Stimulated activated effector memory CD8-positive, alpha-beta T cell treated with anti-CD3 and anti-CD28 coated beads, Interleukin-12 subunit alpha, Interleukin-12 subunit beta, amount 100 ng/mL, for 72 hours (primary cell): ENCODE data around the gene NLGN1.

ENCODE experiments used
- ATAC-seq: fragments of 150-1000 bp; cut with Tn5 transposase; 2 replicates; pipeline ENCODE4 v1.10.0; 2021
- DNase-seq, 2 donors: peaks; one replicate each; pipeline ENCODE4 v3.0.0; 2021 to 2022; ENCODE audit warnings: low spot score in 2 of 2
- H3K27ac Mint-ChIP-seq: one replicate; pipeline ENCODE4 v1.8.0; 2022; ENCODE audit warnings: mild to moderate bottlenecking, mixed read lengths
- H3K36me3 Mint-ChIP-seq: one replicate; pipeline ENCODE4 v1.8.0; 2022; ENCODE audit warnings: mild to moderate bottlenecking, mixed read lengths
- H3K4me1 Mint-ChIP-seq: one replicate; pipeline ENCODE4 v1.8.0; 2022; ENCODE audit warnings: mixed read lengths
- H3K4me3 Mint-ChIP-seq: one replicate; pipeline ENCODE4 v1.8.0; 2022; ENCODE audit warnings: mild to moderate bottlenecking, mixed read lengths
- H3K9me3 Mint-ChIP-seq: one replicate; pipeline ENCODE4 v1.8.0; 2022; ENCODE audit warnings: mixed read lengths

Gene NLGN1

GRCh38 chr3:174276826-174277225, 879.3 kb downstream of the NLGN1 start:
- H3K9me3 Mint-ChIP-seq: peaks cover 5% of the 10 kb centered on the region
- H3K4me3 Mint-ChIP-seq: no peak overlapping the region
- no peak for DNase-seq
- no peak for ATAC-seq
- H3K27ac Mint-ChIP-seq: no peak overlapping the region
- no peaks in the 10 kb centered on the region for H3K4me1 Mint-ChIP-seq
- H3K36me3 Mint-ChIP-seq: no peaks in the 10 kb centered on the region

- Mint-ChIP-seq H3K36me3 (no peaks in the 10 kb centered on the region), H3K9me3 (peaks cover 5% of the 10 kb centered on the region), H3K4me1 (no peaks in the 10 kb centered on the region), H3K4me3 (no peak overlapping the region), H3K27ac (no peak overlapping the region)
- no peak for ATAC-seq
- no peak for DNase-seq
These were observed 880.5 kb downstream of the NLGN1 start for GRCh38 chr3:174278094-174278493.

GRCh38 chr3:174280186-174280585, 882.6 kb downstream of the NLGN1 start:
- peaks cover 5% of the 10 kb centered on the region for H3K9me3 Mint-ChIP-seq
- ATAC-seq: no peak
- no peaks in the 10 kb centered on the region for H3K4me1 Mint-ChIP-seq
- H3K27ac Mint-ChIP-seq: no peak overlapping the region
- DNase-seq: no peak
- no peaks in the 10 kb centered on the region for H3K36me3 Mint-ChIP-seq
- H3K4me3 Mint-ChIP-seq: no peak overlapping the region

GRCh38 chr3:174285242-174285864, 887.8 kb downstream of the NLGN1 start:
- peaks cover 8% of the 10 kb centered on the region for H3K9me3 Mint-ChIP-seq
- H3K27ac Mint-ChIP-seq: no peak overlapping the region
- DNase-seq (no peak), ATAC-seq (no peak)
- no peaks in the 10 kb centered on the region for H3K4me1 Mint-ChIP-seq
- H3K36me3 Mint-ChIP-seq: no peaks in the 10 kb centered on the region
- no peak overlapping the region for H3K4me3 Mint-ChIP-seq

- Mint-ChIP-seq H3K9me3 (peaks cover 12% of the 10 kb centered on the region), H3K27ac (no peak overlapping the region), H3K4me1 (no peaks in the 10 kb centered on the region), H3K36me3 (no peaks in the 10 kb centered on the region), H3K4me3 (no peak overlapping the region)
- DNase-seq (no peak), ATAC-seq (no peak)
These were observed 890.2 kb downstream of the NLGN1 start for GRCh38 chr3:174287705-174288104.

GRCh38 chr3:174294616-174295015, 897.1 kb downstream of the NLGN1 start:
- peaks cover 25% of the 10 kb centered on the region for H3K9me3 Mint-ChIP-seq
- H3K36me3 Mint-ChIP-seq: no peaks in the 10 kb centered on the region
- ATAC-seq: no peak
- H3K4me1 Mint-ChIP-seq: no peaks in the 10 kb centered on the region
- H3K27ac Mint-ChIP-seq: no peak overlapping the region
- no peak overlapping the region for H3K4me3 Mint-ChIP-seq
- no peak for DNase-seq

- no peak overlapping the region for H3K4me3 Mint-ChIP-seq
- H3K4me1 Mint-ChIP-seq: no peaks in the 10 kb centered on the region
- H3K36me3 Mint-ChIP-seq: no peaks in the 10 kb centered on the region
- DNase-seq (no peak), ATAC-seq (no peak)
- H3K9me3 Mint-ChIP-seq: peaks cover 27% of the 10 kb centered on the region
- no peak overlapping the region for H3K27ac Mint-ChIP-seq
These were observed 898.0 kb downstream of the NLGN1 start for GRCh38 chr3:174295306-174296092.

GRCh38 chr3:174302746-174303315, 905.3 kb downstream of the NLGN1 start:
- Mint-ChIP-seq H3K4me1 (no peaks in the 10 kb centered on the region), H3K4me3 (no peak overlapping the region), H3K9me3 (peaks cover 23% of the 10 kb centered on the region), H3K27ac (no peak overlapping the region), H3K36me3 (no peaks in the 10 kb centered on the region)
- ATAC-seq (no peak), DNase-seq (no peak)

- Mint-ChIP-seq H3K4me1 (no peaks in the 10 kb centered on the region), H3K4me3 (no peak overlapping the region), H3K36me3 (no peaks in the 10 kb centered on the region), H3K27ac (no peak overlapping the region), H3K9me3 (peaks cover 24% of the 10 kb centered on the region)
- DNase-seq: no peak
- ATAC-seq: no peak
These were observed 906.5 kb downstream of the NLGN1 start for GRCh38 chr3:174303907-174304560.

GRCh38 chr3:174308736-174309135, 911.2 kb downstream of the NLGN1 start:
- no peak overlapping the region for H3K27ac Mint-ChIP-seq

GRCh38 chr3:174310475-174310983, 913.0 kb downstream of the NLGN1 start:
- DNase-seq (no peak), ATAC-seq (no peak)
- Mint-ChIP-seq H3K4me3 (no peak overlapping the region), H3K4me1 (no peaks in the 10 kb centered on the region), H3K27ac (no peak overlapping the region), H3K36me3 (no peaks in the 10 kb centered on the region), H3K9me3 (peaks cover 9% of the 10 kb centered on the region)

More at GRCh38 chr3:174308736-174309135, 911.2 kb downstream of the NLGN1 start:
- Mint-ChIP-seq H3K4me1 (no peaks in the 10 kb centered on the region), H3K4me3 (no peak overlapping the region), H3K9me3 (peaks cover 13% of the 10 kb centered on the region), H3K36me3 (no peaks in the 10 kb centered on the region)
- no peak for ATAC-seq
- no peak for DNase-seq

GRCh38 chr3:174315225-174315624, 917.7 kb downstream of the NLGN1 start:
- DNase-seq (no peak), ATAC-seq (no peak)
- H3K9me3 Mint-ChIP-seq: peaks cover 17% of the 10 kb centered on the region
- H3K27ac Mint-ChIP-seq: no peak overlapping the region
- H3K4me3 Mint-ChIP-seq: no peak overlapping the region
- H3K4me1 Mint-ChIP-seq: no peaks in the 10 kb centered on the region
- no peaks in the 10 kb centered on the region for H3K36me3 Mint-ChIP-seq

- H3K36me3 Mint-ChIP-seq: no peaks in the 10 kb centered on the region
- no peaks in the 10 kb centered on the region for H3K4me1 Mint-ChIP-seq
- ATAC-seq (no peak), DNase-seq (no peak)
- H3K4me3 Mint-ChIP-seq: no peak overlapping the region
- H3K9me3 Mint-ChIP-seq: peaks cover 23% of the 10 kb centered on the region
- H3K27ac Mint-ChIP-seq: no peak overlapping the region
These were observed 919.5 kb downstream of the NLGN1 start for GRCh38 chr3:174317005-174317404.

GRCh38 chr3:174318181-174318580, 920.6 kb downstream of the NLGN1 start:
- Mint-ChIP-seq H3K27ac (no peak overlapping the region), H3K4me1 (no peaks in the 10 kb centered on the region), H3K36me3 (no peaks in the 10 kb centered on the region), H3K9me3 (peaks cover 26% of the 10 kb centered on the region), H3K4me3 (no peak overlapping the region)
- no peak for DNase-seq
- no peak for ATAC-seq

- no peaks in the 10 kb centered on the region for H3K4me1 Mint-ChIP-seq
- no peak for ATAC-seq
- no peak overlapping the region for H3K27ac Mint-ChIP-seq
- no peaks in the 10 kb centered on the region for H3K36me3 Mint-ChIP-seq
- no peak overlapping the region for H3K4me3 Mint-ChIP-seq
- DNase-seq: no peak
- H3K9me3 Mint-ChIP-seq: peaks cover 22% of the 10 kb centered on the region
These were observed 924.0 kb downstream of the NLGN1 start for GRCh38 chr3:174321548-174321947.
